CD4-positive, CD25-positive, alpha-beta regulatory T cell (primary cell): ENCODE results near the gene PRSS8. TPM values are rescaled to one million over a fixed set of nuclear protein-coding genes. Genes with fewer than 3 reads are reported as not detected.

Experiments
- ATAC-seq, 2 donors: fragments of 150-1000 bp; cut with Tn5 transposase; one replicate each; pipeline ENCODE4 v1.10.0; 2021; ENCODE audit warnings: low read depth in 2 of 2, moderate number of reproducible peaks in 2 of 2, moderate library complexity in 1 of 2
- DNase-seq, 3 donors: peaks; one replicate each; pipeline versions ENCODE4 v3.0.0 to v3.0.0-alpha.2; 2012 to 2022; ENCODE audit warnings: mixed read lengths in 1 of 3
- H3K27ac ChIP-seq: one replicate; pipeline ENCODE4 v1.7.0; 2013; ENCODE audit warnings: mild to moderate bottlenecking, low read length; ENCODE audit not compliant: insufficient read depth, poor library complexity, severe bottlenecking
- H3K27me3 ChIP-seq: one replicate; pipeline ENCODE4 v1.7.0; 2013; ENCODE audit warnings: low read length; ENCODE audit not compliant: control insufficient read depth, insufficient read depth
- H3K36me3 ChIP-seq: one replicate; pipeline ENCODE4 v1.7.0; 2013; ENCODE audit warnings: mild to moderate bottlenecking, low read length, moderate library complexity; ENCODE audit not compliant: control insufficient read depth, insufficient read depth
- H3K4me1 ChIP-seq: 2 replicates; pipeline ENCODE4 v1.7.0; 2013; ENCODE audit warnings: mild to moderate bottlenecking, low read length; ENCODE audit not compliant: insufficient read depth, control insufficient read depth, poor library complexity, severe bottlenecking
- H3K4me3 ChIP-seq: one replicate; pipeline ENCODE4 v1.7.0; 2013; ENCODE audit warnings: low read depth, mild to moderate bottlenecking, low read length, moderate library complexity
- H3K9me3 ChIP-seq, 2 experiments: 1 replicate in 1 of 2; 2 replicates in 1 of 2; pipeline ENCODE4 v1.7.0; 2013; ENCODE audit warnings: low read length in 2 of 2, mild to moderate bottlenecking in 1 of 2, moderate library complexity in 1 of 2; ENCODE audit not compliant: control insufficient read depth in 2 of 2
- H3K27ac Mint-ChIP-seq, 3 donors: one replicate each; pipeline ENCODE4 v1.8.0; 2020 to 2022; ENCODE audit warnings: mild to moderate bottlenecking in 3 of 3, mixed read lengths in 3 of 3, moderate library complexity in 2 of 3
- H3K27me3 Mint-ChIP-seq: one replicate; pipeline ENCODE4 v1.8.0; 2022; ENCODE audit warnings: mild to moderate bottlenecking, mixed read lengths
- H3K36me3 Mint-ChIP-seq: one replicate; pipeline ENCODE4 v1.8.0; 2020; ENCODE audit warnings: mixed read lengths
- H3K4me1 Mint-ChIP-seq, 4 donors: one replicate each; pipeline ENCODE4 v1.8.0; 2020 to 2022; ENCODE audit warnings: mixed read lengths in 4 of 4, mild to moderate bottlenecking in 1 of 4
- H3K4me3 Mint-ChIP-seq, 4 donors: one replicate each; pipeline ENCODE4 v1.8.0; 2020 to 2022; ENCODE audit warnings: mild to moderate bottlenecking in 4 of 4, mixed read lengths in 4 of 4, moderate library complexity in 3 of 4
- H3K9me3 Mint-ChIP-seq, 7 donors: one replicate each; pipeline ENCODE4 v1.8.0; 2020 to 2022; ENCODE audit warnings: mixed read lengths in 7 of 7, mild to moderate bottlenecking in 3 of 7, moderate library complexity in 2 of 7
- polyA plus RNA-seq, 4 donors: library from polyadenylated mRNA; unstranded; fragments of 300-500 nt; fragmentation: Illumina TruSeq; gene quantifications; one replicate each; pipeline ENCODE4 v1.2.3, GENCODE V29; 2021
- total RNA-seq: library from RNA; stranded (reverse); gene quantifications from one replicate; pipeline ENCODE4 v1.2.3, GENCODE V29; 2022

The PRSS8 gene
- total and polyA plus RNA-seq, 5 donors from 2014 or later = not detected

DNA sequence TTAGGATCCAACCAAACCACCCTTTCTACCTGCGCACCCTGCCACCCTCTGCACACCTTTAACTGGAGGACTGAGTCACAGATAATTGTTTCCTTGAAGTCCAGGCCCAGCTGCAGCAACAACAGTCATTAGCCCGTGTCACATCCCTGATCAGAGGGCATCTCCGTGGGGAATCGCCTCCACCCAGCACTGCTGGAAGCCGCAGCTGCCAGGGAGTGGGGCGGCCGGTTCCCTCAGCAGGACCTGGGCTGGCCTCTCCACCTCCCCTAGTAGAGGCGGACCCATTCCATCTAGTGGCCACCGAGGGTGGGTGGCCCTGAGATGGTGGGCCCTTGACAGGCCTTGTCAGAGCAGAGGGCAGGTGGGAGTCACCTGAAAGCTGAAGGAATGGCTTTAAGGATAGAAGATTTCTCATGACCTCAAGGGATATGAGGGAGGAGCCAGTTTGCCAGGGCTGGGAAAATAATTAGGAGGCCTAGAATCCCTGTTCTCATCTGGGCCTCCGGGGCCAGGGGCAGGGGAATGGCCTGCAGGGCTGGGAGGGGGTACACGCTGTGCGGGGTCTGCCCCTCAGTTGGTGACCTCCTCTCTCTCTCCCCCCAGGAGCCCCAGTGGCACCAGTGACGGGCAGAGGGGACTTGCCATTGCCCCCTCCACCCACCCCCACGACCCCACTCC is 53.0 kb downstream of the PRSS8 start:
- Histone ChIP-seq H3K27me3 (no peaks in the 10 kb centered on the region), H3K27ac (no peak overlapping the region), H3K36me3 (peaks cover 29% of the 10 kb centered on the region), H3K4me3 (no peak overlapping the region), H3K9me3 (no peaks in the 10 kb centered on the region), H3K4me1 (peaks cover 2% of the 10 kb centered on the region)
- no peak for DNase-seq
- Mint-ChIP-seq H3K27ac (peak overlapping the region in 1 of 3 donors; percentile 69), H3K9me3 (no peaks in the 10 kb centered on the region), H3K4me3 (peak overlapping the region in 1 of 4 donors; percentile 81), H3K4me1 (peaks cover 0 to 29% (median 2%) of the 10 kb centered on the region in 4 donors), H3K36me3 (peaks cover 22% of the 10 kb centered on the region), H3K27me3 (no peaks in the 10 kb centered on the region)
- ATAC-seq = no peak

Other genes with a start within 250 kb of the PRSS8 start
- gene BCL7C, start 241.7 kb downstream of the PRSS8 start, total RNA-seq = 22.9 TPM
- gene BCL7C, start 241.7 kb downstream of the PRSS8 start, polyA plus RNA-seq = 10 to 100 TPM; 31.4 to 43.7 (median 41.2) TPM
- 0.30 TPM for gene CTF1, start 239.1 kb downstream of the PRSS8 start, total RNA-seq
- gene CTF1, start 239.1 kb downstream of the PRSS8 start, polyA plus RNA-seq = not detected
- gene FBXL19, start 212.2 kb downstream of the PRSS8 start, total RNA-seq = 13.0 TPM
- gene FBXL19, start 212.2 kb downstream of the PRSS8 start, polyA plus RNA-seq = under 1 TPM in 3 of 4 donors, not detected in 1; 0.14 to 0.21 (median 0.17) TPM
- gene ORAI3, start 186.7 kb downstream of the PRSS8 start, total RNA-seq = 7.7 TPM
- 10 to 100 TPM; 30.7 to 34.7 (median 31.7) TPM for gene ORAI3, start 186.7 kb downstream of the PRSS8 start, polyA plus RNA-seq
- 35.2 TPM for gene SETD1A, start 178.0 kb downstream of the PRSS8 start, total RNA-seq
- gene SETD1A, start 178.0 kb downstream of the PRSS8 start, polyA plus RNA-seq = 1 to 10 TPM in 1 of 4 donors, under 1 TPM in 3; 0.33 to 1.4 (median 0.63) TPM
- gene HSD3B7, start 150.5 kb downstream of the PRSS8 start, total RNA-seq = not detected
- under 1 TPM in 2 of 4 donors, not detected in 2; 0.07 to 0.31 TPM for gene HSD3B7, start 150.5 kb downstream of the PRSS8 start, polyA plus RNA-seq
- gene STX1B, start 125.1 kb downstream of the PRSS8 start, total RNA-seq = 0.74 TPM
- gene STX1B, start 125.1 kb downstream of the PRSS8 start, polyA plus RNA-seq = not detected
- gene STX4, start 102.2 kb downstream of the PRSS8 start, total RNA-seq = 80.7 TPM
- gene STX4, start 102.2 kb downstream of the PRSS8 start, polyA plus RNA-seq = 10 to 100 TPM; 19.1 to 28.0 (median 25.0) TPM
- gene ZNF668, start 61.5 kb downstream of the PRSS8 start, total RNA-seq = 16.8 TPM
- 10 to 100 TPM in 1 of 4 donors, 1 to 10 TPM in 3; 6.4 to 15.8 (median 7.6) TPM for gene ZNF668, start 61.5 kb downstream of the PRSS8 start, polyA plus RNA-seq
- gene ZNF646, start 61.3 kb downstream of the PRSS8 start, total RNA-seq = 23.4 TPM
- 1 to 10 TPM; 2.2 to 5.5 (median 3.4) TPM for gene ZNF646, start 61.3 kb downstream of the PRSS8 start, polyA plus RNA-seq
- 8.2 TPM for gene PRSS53, start 46.8 kb downstream of the PRSS8 start, total RNA-seq
- 1 to 10 TPM in 1 of 4 donors, under 1 TPM in 3; 0.41 to 1.7 (median 0.59) TPM for gene PRSS53, start 46.8 kb downstream of the PRSS8 start, polyA plus RNA-seq
- gene VKORC1, start 40.9 kb downstream of the PRSS8 start, total RNA-seq = 38.1 TPM
- 100 to 1,000 TPM in 3 of 4 donors, 10 to 100 TPM in 1; 97.8 to 113 (median 105) TPM for gene VKORC1, start 40.9 kb downstream of the PRSS8 start, polyA plus RNA-seq
- gene BCKDK, start 27.3 kb downstream of the PRSS8 start, total RNA-seq = 8.2 TPM
- gene BCKDK, start 27.3 kb downstream of the PRSS8 start, polyA plus RNA-seq = 10 to 100 TPM; 19.5 to 24.7 (median 23.5) TPM
- 103 TPM for gene KAT8, start 18.1 kb downstream of the PRSS8 start, total RNA-seq
- 10 to 100 TPM; 31.8 to 49.2 (median 44.4) TPM for gene KAT8, start 18.1 kb downstream of the PRSS8 start, polyA plus RNA-seq
- gene PRSS36, start 14.3 kb upstream of the PRSS8 start, total RNA-seq = 0.39 TPM
- 1 to 10 TPM in 3 of 4 donors, under 1 TPM in 1; 0.46 to 1.4 (median 1.2) TPM for gene PRSS36, start 14.3 kb upstream of the PRSS8 start, polyA plus RNA-seq
- gene FUS, start 44.4 kb upstream of the PRSS8 start, total RNA-seq = 918 TPM
- 100 to 1,000 TPM; 119 to 147 (median 132) TPM for gene FUS, start 44.4 kb upstream of the PRSS8 start, polyA plus RNA-seq
- 25.0 TPM for gene PYCARD, start 67.0 kb upstream of the PRSS8 start, total RNA-seq
- 10 to 100 TPM; 50.6 to 82.9 (median 68.3) TPM for gene PYCARD, start 67.0 kb upstream of the PRSS8 start, polyA plus RNA-seq
- 0.20 TPM for gene TRIM72, start 78.4 kb upstream of the PRSS8 start, total RNA-seq
- gene TRIM72, start 78.4 kb upstream of the PRSS8 start, polyA plus RNA-seq = not detected
- not detected for gene PYDC1, start 81.4 kb upstream of the PRSS8 start, total RNA-seq
- not detected for gene PYDC1, start 81.4 kb upstream of the PRSS8 start, polyA plus RNA-seq
- gene ITGAM, start 124.2 kb upstream of the PRSS8 start, total RNA-seq = 13.1 TPM
- 1 to 10 TPM in 3 of 4 donors, under 1 TPM in 1; 0.71 to 4.8 (median 1.4) TPM for gene ITGAM, start 124.2 kb upstream of the PRSS8 start, polyA plus RNA-seq
- 1.9 TPM for gene ITGAX, start 219.4 kb upstream of the PRSS8 start, total RNA-seq
- under 1 TPM in 1 of 4 donors, not detected in 3; 0.47 TPM for gene ITGAX, start 219.4 kb upstream of the PRSS8 start, polyA plus RNA-seq